IMR-90 (cell line): ENCODE measurements around the gene NMNAT3.

Experiments
- BHLHE40 ChIP-seq: fragments of 150-350 bp; IDR thresholded peaks from 2 replicates; pipeline ENCODE4 v1.6.1; 2016; ENCODE audit warnings: mild to moderate bottlenecking, low read depth, low read length
- CEBPB ChIP-seq: IDR thresholded peaks from 2 replicates; pipeline ENCODE4 v1.6.1; 2012; ENCODE audit warnings: low read depth, low read length, improper control_type of control experiment
- FOS ChIP-seq: fragments of 150-350 bp; IDR thresholded peaks from 2 replicates; pipeline ENCODE4 v1.6.1; 2016; ENCODE audit warnings: low read depth, low read length
- MAZ ChIP-seq: IDR thresholded peaks from 2 replicates; pipeline ENCODE4 v1.6.1; 2012; ENCODE audit warnings: low read depth, mild to moderate bottlenecking, low read length, improper control_type of control experiment, moderate library complexity, borderline replicate concordance
- POLR2A ChIP-seq: IDR thresholded peaks from 2 replicates; pipeline ENCODE4 v1.6.1; 2012; ENCODE audit warnings: mild to moderate bottlenecking, low read depth, low read length
- RAD21 ChIP-seq: IDR thresholded peaks from 2 replicates; pipeline ENCODE4 v1.6.1; 2012; ENCODE audit warnings: low read length, improper control_type of control experiment
- RCOR1 ChIP-seq: IDR thresholded peaks from 2 replicates; pipeline ENCODE4 v1.6.1; 2012; ENCODE audit warnings: mild to moderate bottlenecking, low read length, improper control_type of control experiment; ENCODE audit not compliant: insufficient replicate concordance
- SMC3 ChIP-seq: fragments of 150-350 bp; IDR thresholded peaks from 2 replicates; pipeline ENCODE4 v1.6.1; 2016; ENCODE audit warnings: low read depth, mild to moderate bottlenecking, antibody characterized with exemption, low read length, moderate library complexity
- USF2 ChIP-seq: fragments of 150-350 bp; IDR thresholded peaks from 2 replicates; pipeline ENCODE4 v1.6.1; 2017; ENCODE audit warnings: mild to moderate bottlenecking, antibody characterized with exemption, low read length, low read depth
- TF ChIP-seq, protein P1 (sequence below): conservative IDR thresholded peaks from 2 replicates; pipeline ENCODE4 v1.5.1; 2012; ENCODE audit warnings: mild to moderate bottlenecking, low read depth, low read length, improper control_type of control experiment

DNA sequence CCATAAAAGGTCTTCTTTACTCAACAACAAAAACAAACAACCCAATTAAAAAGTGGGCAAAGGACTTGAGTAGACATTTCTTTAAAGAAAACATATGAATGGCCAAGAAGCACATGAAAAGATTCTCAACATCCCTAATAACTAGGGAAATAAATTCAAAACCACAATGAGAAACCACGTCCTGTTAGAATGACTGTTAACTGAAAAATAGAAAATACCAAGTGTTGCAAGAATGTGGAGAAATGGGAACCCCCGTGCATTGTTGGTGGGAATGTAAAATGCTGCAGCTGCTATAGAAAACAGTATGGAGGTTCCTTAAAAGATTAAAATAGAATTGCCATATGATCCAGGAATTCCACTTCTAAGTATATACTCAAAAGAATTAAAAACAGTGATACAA is 34.8 kb downstream of the NMNAT3 start:
- no peak for TF ChIP-seq POLR2A
- TF ChIP-seq, protein P1, sequence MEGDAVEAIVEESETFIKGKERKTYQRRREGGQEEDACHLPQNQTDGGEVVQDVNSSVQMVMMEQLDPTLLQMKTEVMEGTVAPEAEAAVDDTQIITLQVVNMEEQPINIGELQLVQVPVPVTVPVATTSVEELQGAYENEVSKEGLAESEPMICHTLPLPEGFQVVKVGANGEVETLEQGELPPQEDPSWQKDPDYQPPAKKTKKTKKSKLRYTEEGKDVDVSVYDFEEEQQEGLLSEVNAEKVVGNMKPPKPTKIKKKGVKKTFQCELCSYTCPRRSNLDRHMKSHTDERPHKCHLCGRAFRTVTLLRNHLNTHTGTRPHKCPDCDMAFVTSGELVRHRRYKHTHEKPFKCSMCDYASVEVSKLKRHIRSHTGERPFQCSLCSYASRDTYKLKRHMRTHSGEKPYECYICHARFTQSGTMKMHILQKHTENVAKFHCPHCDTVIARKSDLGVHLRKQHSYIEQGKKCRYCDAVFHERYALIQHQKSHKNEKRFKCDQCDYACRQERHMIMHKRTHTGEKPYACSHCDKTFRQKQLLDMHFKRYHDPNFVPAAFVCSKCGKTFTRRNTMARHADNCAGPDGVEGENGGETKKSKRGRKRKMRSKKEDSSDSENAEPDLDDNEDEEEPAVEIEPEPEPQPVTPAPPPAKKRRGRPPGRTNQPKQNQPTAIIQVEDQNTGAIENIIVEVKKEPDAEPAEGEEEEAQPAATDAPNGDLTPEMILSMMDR = no peak
- TF ChIP-seq RAD21 = no peak
- TF ChIP-seq RCOR1 = no peak
- no peak for TF ChIP-seq USF2
- no peak for TF ChIP-seq FOS
- TF ChIP-seq MAZ = no peak
- TF ChIP-seq BHLHE40 = no peak
- no peak for TF ChIP-seq CEBPB
- TF ChIP-seq SMC3 = no peak
